GM18858 (cell line): Measurements from ENCODE around the gene ATP11B.

Experiments used
- ATAC-seq: cut with Tn5 transposase; IDR thresholded peaks from one replicate; pipeline ENCODE4 v1.9.1; 2021; ENCODE audit not compliant: unreplicated experiment

ATP11B gene

GRCh38 chr3:182947888-182948287 is 154.6 kb downstream of the ATP11B start:
- no peak for ATAC-seq

- ATAC-seq, result no peak
These were observed 155.0 kb downstream of the ATP11B start for GRCh38 chr3:182948305-182948704.

- no peak for ATAC-seq
These were observed 156.4 kb downstream of the ATP11B start for GRCh38 chr3:182949688-182950087.

- peak; percentile 92 for ATAC-seq
These were observed 161.4 kb downstream of the ATP11B start for GRCh38 chr3:182954553-182955235.

GRCh38 chr3:182957226-182957625 is 163.9 kb downstream of the ATP11B start:
- ATAC-seq, result no peak

GRCh38 chr3:182957676-182958266 is 164.5 kb downstream of the ATP11B start:
- ATAC-seq, result no peak

GRCh38 chr3:182959474-182960350 is 166.4 kb downstream of the ATP11B start:
- no peak for ATAC-seq

GRCh38 chr3:182962166-182962565 is 168.9 kb downstream of the ATP11B start:
- ATAC-seq, result no peak

GRCh38 chr3:182964179-182964578 is 170.9 kb downstream of the ATP11B start:
- no peak for ATAC-seq

- no peak for ATAC-seq
These were observed 172.6 kb downstream of the ATP11B start for GRCh38 chr3:182965861-182966366.

- ATAC-seq, result peak; percentile 65
These were observed 174.2 kb downstream of the ATP11B start for GRCh38 chr3:182967218-182968204.

- no peak for ATAC-seq
These were observed 176.0 kb downstream of the ATP11B start for GRCh38 chr3:182969277-182969676.

- no peak for ATAC-seq
These were observed 176.5 kb downstream of the ATP11B start for GRCh38 chr3:182969853-182970252.

- ATAC-seq, result no peak
These were observed 177.6 kb downstream of the ATP11B start for GRCh38 chr3:182970811-182971418.
